HepG2 (cell line): ENCODE results near the gene PTPRF. TPM values are rescaled to one million over a fixed set of nuclear protein-coding genes. Genes with fewer than 3 reads are reported as not detected.

Experiments
- FOXM1 ChIP-seq: sonication (generic); formaldehyde crosslinking; IDR thresholded peaks from 2 replicates; pipeline ENCODE4 v1.5.0; 2020; ENCODE audit warnings: missing genetic modification reagents
- JARID2 ChIP-seq: sonication (generic); formaldehyde crosslinking; IDR thresholded peaks from 2 replicates; pipeline ENCODE4 v1.8.1; 2023; ENCODE audit warnings: missing genetic modification reagents, inconsistent platforms; ENCODE audit not compliant: insufficient replicate concordance
- LCORL ChIP-seq, 2 experiments: fragments of 450-650 bp in 1 of 2; sonication (generic) in 1 of 2; formaldehyde crosslinking in 1 of 2; IDR thresholded peaks; 2 replicates each; pipeline versions ENCODE4 v1.5.0 to v1.6.1; 2017 to 2020; ENCODE audit warnings: antibody characterized with exemption in 1 of 2, missing genetic modification reagents in 1 of 2
- MAFF ChIP-seq: IDR thresholded peaks from 2 replicates; pipeline ENCODE4 v1.6.1; 2011; ENCODE audit warnings: low read depth, low read length, improper control_type of control experiment
- MATR3 ChIP-seq: sonication (generic); formaldehyde crosslinking; IDR thresholded peaks from 2 replicates; pipeline ENCODE4 v1.4.0; 2020; ENCODE audit warnings: missing genetic modification reagents
- MAX ChIP-seq: IDR thresholded peaks from 2 replicates; pipeline ENCODE4 v1.6.1; 2012; ENCODE audit warnings: inconsistent platforms
- MXD3 ChIP-seq: IDR thresholded peaks from 2 replicates; pipeline ENCODE4 v1.6.1; 2016; ENCODE audit warnings: mild to moderate bottlenecking, missing biosample characterization, missing genetic modification reagents
- PAF1 ChIP-seq: IDR thresholded peaks from 2 replicates; pipeline ENCODE4 v1.6.1; 2016; ENCODE audit warnings: missing genetic modification reagents, missing compliant biosample characterization
- RBAK ChIP-seq: sonication (generic); formaldehyde crosslinking; IDR thresholded peaks from 2 replicates; pipeline ENCODE4 v1.5.1; 2020; ENCODE audit warnings: mild to moderate bottlenecking, missing genetic modification reagents
- RFX3 ChIP-seq: IDR thresholded peaks from 2 replicates; pipeline ENCODE4 v1.6.1; 2016; ENCODE audit warnings: missing biosample characterization, missing genetic modification reagents
- SNAPC2 ChIP-seq: sonication (generic); formaldehyde crosslinking; IDR thresholded peaks from 2 replicates; pipeline ENCODE4 v1.8.1; 2022; ENCODE audit warnings: mild to moderate bottlenecking, missing genetic modification reagents
- SRF ChIP-seq: IDR thresholded peaks from 2 replicates; pipeline ENCODE4 v1.6.1; 2011; ENCODE audit warnings: mild to moderate bottlenecking, low read depth, low read length, moderate library complexity
- TOPORS ChIP-seq: sonication (generic); formaldehyde crosslinking; IDR thresholded peaks from 2 replicates; pipeline ENCODE4 v1.8.0; 2023; ENCODE audit warnings: mild to moderate bottlenecking, missing genetic modification reagents
- U2AF1 ChIP-seq: fragments of 200-400 bp; formaldehyde crosslinking; optimal IDR thresholded peaks from 2 replicates; pipeline ENCODE3; 2017; ENCODE audit warnings: mild to moderate bottlenecking, low read depth, low read length
- YY1 ChIP-seq: IDR thresholded peaks from 2 replicates; pipeline ENCODE4 v1.6.1; 2011; ENCODE audit warnings: low read length, low read depth, moderate library complexity, mild to moderate bottlenecking; ENCODE audit not compliant: insufficient read depth, insufficient replicate concordance
- ZBTB38 ChIP-seq: sonication (generic); formaldehyde crosslinking; IDR thresholded peaks from 2 replicates; pipeline ENCODE4 v1.5.1; 2020; ENCODE audit warnings: mild to moderate bottlenecking, missing genetic modification reagents
- ZIK1 ChIP-seq: sonication (generic); formaldehyde crosslinking; IDR thresholded peaks from 2 replicates; pipeline ENCODE4 v1.5.0; 2020; ENCODE audit warnings: mild to moderate bottlenecking, low read depth, missing genetic modification reagents, borderline replicate concordance
- ZNF256 ChIP-seq: sonication (generic); formaldehyde crosslinking; conservative IDR thresholded peaks from 2 replicates; pipeline ENCODE4 v1.4.0; 2020; ENCODE audit warnings: missing genetic modification reagents
- ZNF431 ChIP-seq: sonication (generic); formaldehyde crosslinking; IDR thresholded peaks from 2 replicates; pipeline ENCODE4 v1.9.0; 2022; ENCODE audit warnings: missing genetic modification reagents, low read depth, mild to moderate bottlenecking, borderline replicate concordance
- ZNF460 ChIP-seq: sonication (generic); formaldehyde crosslinking; IDR thresholded peaks from 2 replicates; pipeline ENCODE4 v1.5.1; 2020; ENCODE audit warnings: missing genetic modification reagents, mild to moderate bottlenecking, borderline replicate concordance
- ZNF513 ChIP-seq: sonication (generic); formaldehyde crosslinking; conservative IDR thresholded peaks from 2 replicates; pipeline ENCODE4 v1.5.0; 2020; ENCODE audit warnings: missing genetic modification reagents
- ZNF652 ChIP-seq: IDR thresholded peaks from 2 replicates; pipeline ENCODE4 v1.6.1; 2016; ENCODE audit warnings: low read depth, borderline replicate concordance
- ZNF687 ChIP-seq: sonication (generic); formaldehyde crosslinking; IDR thresholded peaks from 2 replicates; pipeline ENCODE4 v1.5.1; 2020; ENCODE audit warnings: mild to moderate bottlenecking, missing genetic modification reagents, moderate library complexity
- ZNF772 ChIP-seq: sonication (generic); formaldehyde crosslinking; IDR thresholded peaks from 2 replicates; pipeline ENCODE4 v1.5.0; 2020; ENCODE audit warnings: mild to moderate bottlenecking, missing genetic modification reagents
- ZNF790 ChIP-seq: sonication (generic); formaldehyde crosslinking; IDR thresholded peaks from 2 replicates; pipeline ENCODE4 v1.8.0; 2022; ENCODE audit warnings: missing genetic modification reagents, mild to moderate bottlenecking, borderline replicate concordance
- ZSCAN31 ChIP-seq: sonication (generic); formaldehyde crosslinking; IDR thresholded peaks from 2 replicates; pipeline ENCODE4 v1.5.0; 2020; ENCODE audit warnings: low read depth, mild to moderate bottlenecking, missing genetic modification reagents
- polyA plus RNA-seq, 8 experiments: library from polyadenylated mRNA; depleted of rRNA in 3 of 8; stranded (reverse) in 7 of 8; unstranded in 1 of 8; fragments of >200 nt; fragmentation: Illumina TruSeq in 4 of 8; extraction: Trizol in 4 of 8; gene quantifications; 2 replicates each; pipeline versions ENCODE4 v1.2.1 to v1.2.3, GENCODE V29; 2011 to 2016; ENCODE audit warnings: low read depth in 4 of 8, missing spikeins in 1 of 8, mixed read lengths in 1 of 8; ENCODE audit not compliant: insufficient read depth in 1 of 8
- total RNA-seq, 5 experiments: library from RNA; depleted of rRNA; stranded (reverse); fragments of >200 nt; fragmentation: Illumina TruSeq; extraction: Trizol; gene quantifications; 2 replicates each; pipeline ENCODE4 v1.2.3, GENCODE V29; 2016; ENCODE audit warnings: low read depth in 1 of 5

Gene PTPRF
- total and polyA plus RNA-seq, 2 of the 13 experiments (the other 11 are each of a cell fraction or from before 2014, with no cell fraction given) = 55.9 to 167 TPM

DNA sequence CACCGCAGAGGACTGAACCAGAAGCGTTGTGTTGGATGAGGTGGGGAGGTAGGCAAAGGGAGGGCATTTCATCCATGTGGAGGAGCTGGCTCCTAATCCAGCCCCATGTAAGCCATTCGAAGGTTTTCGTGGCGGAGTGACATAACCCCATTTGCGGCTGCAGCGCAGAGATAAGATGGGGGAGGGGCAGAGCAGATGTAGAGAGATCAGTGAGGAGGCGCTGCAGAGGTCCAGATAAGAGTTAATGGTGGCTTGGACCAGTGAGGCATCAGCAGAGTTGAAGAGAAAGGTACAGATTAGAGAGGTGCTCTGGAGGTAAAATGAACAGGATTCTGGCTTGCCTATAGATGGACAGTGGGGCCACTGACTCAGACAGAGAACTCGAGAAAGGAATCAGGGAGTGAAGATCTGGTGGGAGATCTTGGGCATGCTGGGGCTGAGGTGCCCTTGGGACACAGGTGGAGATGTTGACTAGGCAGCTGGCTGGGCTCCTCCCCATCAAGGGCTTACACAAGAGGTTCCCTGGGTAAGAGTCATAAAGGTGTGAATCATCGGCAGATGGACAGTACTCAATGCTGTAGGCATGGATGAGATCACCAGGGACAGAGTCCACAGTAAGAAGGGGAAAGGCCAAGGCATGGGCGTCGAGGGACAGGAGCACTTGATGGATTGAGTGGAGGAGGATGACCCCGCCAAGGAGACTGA is 7.8 kb upstream of the PTPRF start (continued):
- TF ChIP-seq ZNF790 (no peak), FOXM1 (no peak), PAF1 (CRISPR knock-in tag) (no peak), ZNF687 (CRISPR knock-in tag) (peak; percentile 25; the same call in 1 of the 2 replicates), RFX3 (CRISPR knock-in tag) (no peak), MAX (peak; percentile 79), JARID2 (CRISPR knock-in tag) (no peak), ZNF772 (no peak), ZNF256 (CRISPR knock-in tag) (no peak), YY1 (no peak), ZBTB38 (no peak), ZNF652 (CRISPR knock-in tag) (no peak), MXD3 (CRISPR knock-in tag) (no peak), U2AF1 (no peak), RBAK (no peak), ZSCAN31 (CRISPR knock-in tag) (no peak), MATR3 (CRISPR knock-in tag) (no peak), TOPORS (no peak), ZNF513 (CRISPR knock-in tag) (no peak), SRF (no peak), ZNF460 (no peak), ZIK1 (CRISPR knock-in tag) (no peak), ZNF431 (no peak; the same call in 1 of the 2 replicates), MAFF (no peak), LCORL (IDR thresholded peaks at IDR 0.05) (no peak; the same call in 1 of the 2 replicates), LCORL (CRISPR knock-in tag; IDR thresholded peaks at IDR 0.05) (peak; percentile 60; the same call in 1 of the 2 replicates), SNAPC2 (no peak)
